Measurements from ENCODE around the gene LINC01488. TPM values are rescaled to one million over a fixed set of nuclear protein-coding genes. Genes with fewer than 3 reads are reported as not detected.

Gene LINC01488
- total RNA-seq, 1 experiment from 2014 or later, result not detected

Other genes starting within 250 kb of the LINC01488 start
- gene MYEOV, start 187.5 kb upstream of the LINC01488 start, total RNA-seq (2014; rRNA removed; shearing (Covaris generic)), result 2.2 TPM in 1 of 2 replicates, not detected in the other
- gene CCND1, start 159.5 kb downstream of the LINC01488 start, total RNA-seq (2014; rRNA removed; shearing (Covaris generic)), result 67.5 and 80.4 TPM in 2 replicates
- gene LTO1, start 193.7 kb downstream of the LINC01488 start, total RNA-seq (2014; rRNA removed; shearing (Covaris generic)), result 3.2 and 8.5 TPM in 2 replicates
- 0.17 TPM in 1 of 2 replicates, not detected in the other for gene FGF19, start 222.4 kb downstream of the LINC01488 start, total RNA-seq (2014; rRNA removed; shearing (Covaris generic))